SU-DHL-6 (cell line): Measurements from ENCODE around the gene VWCE.

Experiments used
- H2AFZ ChIP-seq: fragments of 200-600 bp; sonication (generic); 2 replicates; pipeline ENCODE4 v1.6.1; 2014; ENCODE audit warnings: low read depth, mild to moderate bottlenecking, moderate library complexity, mixed read lengths, antibody characterized with exemption, low read length; ENCODE audit not compliant: severe bottlenecking
- H3F3A ChIP-seq: fragments of 200-600 bp; shearing (Covaris generic); 2 replicates; pipeline ENCODE4 v1.6.0; 2016; ENCODE audit warnings: antibody characterized with exemption, mild to moderate bottlenecking; ENCODE audit not compliant: insufficient read depth
- H3K27ac ChIP-seq: fragments of 200-600 bp; sonication (generic); 2 replicates; pipeline ENCODE4 v1.5.1; 2016; ENCODE audit warnings: low read depth, mild to moderate bottlenecking, low read length, moderate library complexity, mixed read lengths
- H3K27me3 ChIP-seq: fragments of 200-600 bp; sonication (generic), shearing (Covaris generic); 2 replicates; pipeline ENCODE4 v1.6.0; 2014; ENCODE audit warnings: mild to moderate bottlenecking, low read length
- H3K36me3 ChIP-seq: fragments of 200-600 bp; sonication (generic); 2 replicates; pipeline ENCODE4 v1.6.1; 2014; ENCODE audit warnings: mild to moderate bottlenecking, low read length, mixed read lengths
- H3K4me2 ChIP-seq: fragments of 300-600, 200-600 bp; shearing (Covaris generic), sonication (generic); 2 replicates; pipeline ENCODE4 v1.6.0; 2014; ENCODE audit warnings: low read length, low read depth, mild to moderate bottlenecking; ENCODE audit not compliant: poor library complexity, severe bottlenecking
- H3K4me3 ChIP-seq: fragments of 200-600 bp; sonication (generic); 2 replicates; pipeline ENCODE4 v1.5.1; 2014; ENCODE audit warnings: antibody characterized with exemption, low read length, mild to moderate bottlenecking, mixed read lengths; ENCODE audit not compliant: insufficient read depth, poor library complexity, severe bottlenecking
- H3K79me2 ChIP-seq: fragments of 200-600 bp; sonication (generic); 2 replicates; pipeline ENCODE4 v1.6.1; 2014; ENCODE audit warnings: mild to moderate bottlenecking, low read length, moderate library complexity; ENCODE audit not compliant: insufficient read depth
- H3K9ac ChIP-seq: fragments of 200-600 bp; sonication (generic); 2 replicates; pipeline ENCODE4 v1.7.0; 2014; ENCODE audit warnings: mild to moderate bottlenecking, low read length
- H3K9me2 ChIP-seq: fragments of 200-600 bp; sonication (generic); replicated peaks from 2 replicates; pipeline ENCODE4 v1.6.1; 2014; ENCODE audit warnings: low read length; ENCODE audit not compliant: insufficient read depth
- H3K9me3 ChIP-seq: fragments of 200-600 bp; sonication (generic); 2 replicates; pipeline ENCODE4 v1.6.1; 2014; ENCODE audit warnings: low read length, mixed read lengths; ENCODE audit not compliant: insufficient read depth
- H4K20me1 ChIP-seq: fragments of 200-600 bp; sonication (generic); 2 replicates; pipeline ENCODE4 v1.6.1; 2014; ENCODE audit warnings: low read depth, mild to moderate bottlenecking, antibody characterized with exemption, low read length, moderate library complexity, mixed read lengths
- CTCF ChIP-seq: fragments of 200-600 bp; sonication (generic); IDR thresholded peaks from one replicate; pipeline ENCODE4 v1.5.1; 2017; ENCODE audit warnings: antibody characterized with exemption, mild to moderate bottlenecking, low read length, moderate library complexity; ENCODE audit not compliant: insufficient read depth, poor library complexity, severe bottlenecking
- EZH2phosphoT487 ChIP-seq: fragments of 200-600 bp; sonication (generic), shearing (Covaris generic); conservative IDR thresholded peaks from 2 replicates; pipeline ENCODE4 v1.6.1; 2018; ENCODE audit warnings: mild to moderate bottlenecking, antibody characterized with exemption, low read length, moderate library complexity, mixed read lengths

The VWCE gene

DNA sequence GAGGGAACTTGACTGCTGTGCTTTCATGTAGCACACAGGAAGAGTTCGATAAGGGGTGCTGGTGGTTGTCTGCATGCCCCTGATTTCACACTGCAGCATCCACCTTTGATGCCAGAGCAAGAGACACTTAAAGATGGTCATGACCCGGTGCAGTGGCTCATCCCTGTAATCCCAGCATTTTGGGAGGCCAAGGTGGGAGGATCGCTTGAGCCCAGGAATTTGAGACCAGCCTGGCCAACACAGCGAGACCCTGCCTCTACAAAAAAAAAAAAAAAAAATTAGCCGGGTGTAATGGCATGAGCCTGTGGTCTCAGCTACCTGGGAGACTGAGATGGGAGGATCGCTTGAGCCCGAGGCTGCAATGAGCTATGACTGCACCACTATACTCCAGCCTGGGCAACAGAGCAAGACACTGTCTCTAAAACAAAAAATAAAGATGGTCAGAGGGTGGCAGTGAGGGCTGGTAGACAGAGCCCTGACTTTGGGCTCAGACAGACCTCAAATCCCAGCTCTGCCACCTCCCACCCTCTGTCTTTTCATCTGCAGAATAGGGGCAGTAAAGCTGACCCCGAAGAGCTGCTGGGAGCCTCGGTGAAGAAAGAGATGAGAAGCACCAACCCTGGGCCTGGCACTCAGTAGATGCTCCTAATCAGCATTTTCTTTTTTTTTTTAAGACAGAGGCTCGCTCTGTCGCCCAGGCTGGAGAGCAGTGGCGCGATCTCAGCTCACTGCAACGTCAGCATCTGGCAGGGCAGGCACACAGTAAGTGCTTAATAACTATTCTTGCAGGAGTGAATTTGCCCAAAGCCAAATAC is 17.7 kb downstream of the VWCE start:
- Histone ChIP-seq H3K9me3 (no peaks in the 10 kb centered on the region), H2AFZ (no peak overlapping the region), H3K9me2 (no peaks in the 10 kb centered on the region), H3K9ac (no peak overlapping the region), H3K4me2 (no peak overlapping the region), H3K27ac (no peak overlapping the region), H3K4me3 (no peak overlapping the region), H3F3A (no peaks in the 10 kb centered on the region), H4K20me1 (no peaks in the 10 kb centered on the region), H3K36me3 (0 out of 2 replicates have a peak, but pooled peaks cover 2% of the 10 kb centered on the region), H3K79me2 (no peaks in the 10 kb centered on the region), H3K27me3 (no peaks in the 10 kb centered on the region)
- TF ChIP-seq EZH2phosphoT487, result no peak
- TF ChIP-seq CTCF, result no peak

DNA sequence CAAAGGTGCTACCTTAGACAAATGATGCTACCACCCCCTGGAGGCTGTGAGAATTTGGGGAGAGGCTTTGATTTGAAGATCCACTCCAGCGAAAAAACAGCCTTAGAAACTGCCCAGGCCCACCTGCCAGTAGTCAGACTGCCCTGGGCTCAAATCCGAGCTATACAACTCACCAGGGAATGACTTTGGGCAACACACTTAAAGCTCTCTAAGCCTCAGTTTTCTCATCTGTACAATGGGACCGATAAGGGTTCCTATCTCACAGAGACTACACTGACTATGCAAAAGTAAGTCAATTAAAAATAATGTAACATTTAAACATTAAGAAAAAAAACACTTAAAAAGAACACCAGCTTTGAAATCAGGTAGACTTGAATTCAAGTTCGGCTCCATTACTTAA is 19.9 kb downstream of the VWCE start:
- H3K27me3 ChIP-seq, result no peaks in the 10 kb centered on the region

DNA sequence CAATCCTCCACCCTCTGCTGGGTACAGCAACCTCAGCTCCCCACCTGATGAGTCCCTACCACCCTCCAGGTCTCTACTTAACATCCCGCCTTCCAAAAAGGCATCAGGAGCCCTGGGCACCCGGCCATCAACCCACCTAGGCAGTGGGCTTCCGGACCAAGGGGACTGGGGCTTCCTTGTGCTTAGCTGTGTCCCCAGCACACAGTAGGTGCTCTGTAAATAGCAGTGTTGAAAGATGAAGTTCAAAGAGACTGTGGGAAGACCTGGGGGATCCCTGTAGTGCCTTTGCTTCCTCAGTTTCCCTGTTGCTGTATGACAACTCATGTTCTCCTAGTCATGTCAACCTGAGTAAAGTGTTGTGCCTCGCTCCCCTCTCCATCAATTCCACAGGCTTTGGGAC is 21.0 kb downstream of the VWCE start:
- Histone ChIP-seq H3K4me2 (no peak overlapping the region), H3K79me2 (no peaks in the 10 kb centered on the region), H3K27ac (no peak overlapping the region), H3K9me2 (no peaks in the 10 kb centered on the region), H3F3A (no peaks in the 10 kb centered on the region), H3K9me3 (no peaks in the 10 kb centered on the region), H3K27me3 (no peaks in the 10 kb centered on the region), H3K4me3 (no peak overlapping the region), H3K9ac (no peak overlapping the region), H4K20me1 (no peaks in the 10 kb centered on the region), H3K36me3 (no peaks in the 10 kb centered on the region), H2AFZ (no peak overlapping the region)
- no peak for TF ChIP-seq CTCF
- no peak for TF ChIP-seq EZH2phosphoT487

More for the DNA sequence above, 19.9 kb downstream of the VWCE start:
- Histone ChIP-seq H3K36me3 (no peaks in the 10 kb centered on the region), H3K9ac (no peak overlapping the region), H3F3A (no peaks in the 10 kb centered on the region), H3K79me2 (no peaks in the 10 kb centered on the region), H3K9me2 (no peaks in the 10 kb centered on the region), H3K27ac (no peak overlapping the region), H3K9me3 (no peaks in the 10 kb centered on the region), H4K20me1 (no peaks in the 10 kb centered on the region), H2AFZ (no peak overlapping the region), H3K4me2 (no peak overlapping the region), H3K4me3 (no peak overlapping the region)
- TF ChIP-seq CTCF (no peak), EZH2phosphoT487 (no peak)
